ENCODE measurements around the gene RAB36.

The RAB36 gene

DNA sequence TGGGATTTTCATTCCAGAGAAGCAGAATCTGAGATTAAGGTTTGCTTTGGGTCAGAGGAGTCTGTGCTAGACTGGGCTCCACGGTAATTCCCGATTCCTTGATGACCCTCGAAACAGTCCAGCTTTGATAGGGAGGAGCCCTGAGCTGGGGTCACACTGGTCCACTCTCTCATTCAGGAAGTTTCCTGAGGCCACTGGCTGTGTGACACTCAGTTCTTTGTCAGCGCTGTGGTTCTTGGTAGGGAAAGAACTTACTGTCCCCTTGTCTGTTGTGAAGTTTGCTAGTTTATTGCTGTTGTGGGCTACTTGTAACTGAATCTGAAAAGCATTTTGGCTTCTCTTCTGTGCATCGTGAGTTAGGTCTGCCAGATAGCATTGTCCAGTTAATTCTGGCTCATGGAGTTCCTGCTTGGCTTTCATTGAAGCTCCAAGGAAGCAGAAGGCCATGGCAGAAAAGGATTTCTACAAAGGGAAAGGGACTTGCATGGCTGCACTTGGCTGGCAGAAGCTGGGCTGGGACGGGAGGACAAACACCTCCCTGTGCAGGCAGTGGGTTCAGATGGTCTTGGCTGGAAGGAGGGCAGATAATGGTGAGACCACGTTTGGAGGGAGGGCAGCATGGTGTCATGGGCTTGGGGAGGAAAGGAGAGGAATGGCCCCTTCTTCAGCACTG, 58.3 kb downstream of the RAB36 start:
- peaks cover 81% of the 10 kb centered on the region; the same call in 1 of the 2 replicates for H3K36me3 ChIP-seq (ENCODE audit: insufficient read depth, low read length)
- H4K20me1 ChIP-seq (ENCODE audit: insufficient read depth, low read length, poor library complexity, severe bottlenecking): peaks cover 89% of the 10 kb centered on the region
- no peak overlapping the region for H3K4me2 ChIP-seq (ENCODE audit: low read depth, low read length, poor library complexity, severe bottlenecking)
- no peaks in the 10 kb centered on the region for H3K4me1 ChIP-seq (ENCODE audit: insufficient read depth, low read length, poor library complexity, severe bottlenecking)
- TF ChIP-seq EZH2phosphoT487 (IDR thresholded peaks at IDR 0.05; ENCODE audit: borderline replicate concordance): no peak
- TF ChIP-seq, protein P1, sequence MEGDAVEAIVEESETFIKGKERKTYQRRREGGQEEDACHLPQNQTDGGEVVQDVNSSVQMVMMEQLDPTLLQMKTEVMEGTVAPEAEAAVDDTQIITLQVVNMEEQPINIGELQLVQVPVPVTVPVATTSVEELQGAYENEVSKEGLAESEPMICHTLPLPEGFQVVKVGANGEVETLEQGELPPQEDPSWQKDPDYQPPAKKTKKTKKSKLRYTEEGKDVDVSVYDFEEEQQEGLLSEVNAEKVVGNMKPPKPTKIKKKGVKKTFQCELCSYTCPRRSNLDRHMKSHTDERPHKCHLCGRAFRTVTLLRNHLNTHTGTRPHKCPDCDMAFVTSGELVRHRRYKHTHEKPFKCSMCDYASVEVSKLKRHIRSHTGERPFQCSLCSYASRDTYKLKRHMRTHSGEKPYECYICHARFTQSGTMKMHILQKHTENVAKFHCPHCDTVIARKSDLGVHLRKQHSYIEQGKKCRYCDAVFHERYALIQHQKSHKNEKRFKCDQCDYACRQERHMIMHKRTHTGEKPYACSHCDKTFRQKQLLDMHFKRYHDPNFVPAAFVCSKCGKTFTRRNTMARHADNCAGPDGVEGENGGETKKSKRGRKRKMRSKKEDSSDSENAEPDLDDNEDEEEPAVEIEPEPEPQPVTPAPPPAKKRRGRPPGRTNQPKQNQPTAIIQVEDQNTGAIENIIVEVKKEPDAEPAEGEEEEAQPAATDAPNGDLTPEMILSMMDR (conservative IDR thresholded peaks at IDR 0.05; ENCODE audit: low read length): no peak
- no peak overlapping the region for H2AFZ ChIP-seq (ENCODE audit: low read length)
- H3K27me3 ChIP-seq (ENCODE audit: insufficient read depth, low read length, poor library complexity, severe bottlenecking): no peaks in the 10 kb centered on the region
- H3K79me2 ChIP-seq (ENCODE audit: insufficient read depth, low read length): peaks cover 100% of the 10 kb centered on the region
- no peaks in the 10 kb centered on the region for H3K9me2 ChIP-seq (replicated peaks; ENCODE audit: low read depth, low read length)
- H3K9me3 ChIP-seq (ENCODE audit: insufficient read depth, low read depth, low read length): no peaks in the 10 kb centered on the region
- H3K4me3 ChIP-seq (ENCODE audit: low read length, poor library complexity, severe bottlenecking): no peak overlapping the region
- H3F3A ChIP-seq (ENCODE audit: low read depth): no peaks in the 10 kb centered on the region
- H3K9ac ChIP-seq (ENCODE audit: low read depth, low read length, poor library complexity, severe bottlenecking): no peak overlapping the region

DNA sequence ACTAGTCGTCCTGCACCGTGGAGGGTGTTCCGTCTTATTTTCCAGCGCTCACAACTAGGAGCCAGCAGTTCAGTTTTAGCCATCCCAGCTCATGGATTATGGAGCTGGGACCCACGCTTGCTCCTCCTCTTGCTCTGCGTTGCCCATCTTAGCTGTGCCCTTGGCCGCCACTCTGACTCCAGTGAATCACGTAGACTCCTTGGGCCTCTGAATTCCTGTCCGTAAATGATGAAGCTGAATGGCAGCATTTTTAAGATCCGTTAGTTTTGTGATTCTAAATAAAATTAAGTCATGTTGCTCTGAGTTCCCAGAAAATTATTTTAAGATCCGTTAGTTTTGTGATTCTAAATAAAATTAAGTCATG, 58.8 kb downstream of the RAB36 start:
- Histone ChIP-seq H4K20me1 (ENCODE audit: insufficient read depth, low read length, poor library complexity, severe bottlenecking) (peaks cover 84% of the 10 kb centered on the region), H3K9me2 (replicated peaks; ENCODE audit: low read depth, low read length) (no peaks in the 10 kb centered on the region), H3K4me2 (ENCODE audit: low read depth, low read length, poor library complexity, severe bottlenecking) (no peak overlapping the region), H3K36me3 (ENCODE audit: insufficient read depth, low read length) (peaks cover 81% of the 10 kb centered on the region; the same call in 1 of the 2 replicates), H3K4me1 (ENCODE audit: insufficient read depth, low read length, poor library complexity, severe bottlenecking) (no peaks in the 10 kb centered on the region), H3K9me3 (ENCODE audit: insufficient read depth, low read depth, low read length) (no peaks in the 10 kb centered on the region), H3K79me2 (ENCODE audit: insufficient read depth, low read length) (peaks cover 100% of the 10 kb centered on the region), H3K9ac (ENCODE audit: low read depth, low read length, poor library complexity, severe bottlenecking) (no peak overlapping the region), H3F3A (ENCODE audit: low read depth) (no peaks in the 10 kb centered on the region), H3K4me3 (ENCODE audit: low read length, poor library complexity, severe bottlenecking) (no peak overlapping the region), H3K27me3 (ENCODE audit: insufficient read depth, low read length, poor library complexity, severe bottlenecking) (no peaks in the 10 kb centered on the region), H2AFZ (ENCODE audit: low read length) (no peak overlapping the region)
- TF ChIP-seq, protein P1 (conservative IDR thresholded peaks at IDR 0.05; ENCODE audit: low read length): no peak
- no peak for TF ChIP-seq EZH2phosphoT487 (IDR thresholded peaks at IDR 0.05; ENCODE audit: borderline replicate concordance)

DNA sequence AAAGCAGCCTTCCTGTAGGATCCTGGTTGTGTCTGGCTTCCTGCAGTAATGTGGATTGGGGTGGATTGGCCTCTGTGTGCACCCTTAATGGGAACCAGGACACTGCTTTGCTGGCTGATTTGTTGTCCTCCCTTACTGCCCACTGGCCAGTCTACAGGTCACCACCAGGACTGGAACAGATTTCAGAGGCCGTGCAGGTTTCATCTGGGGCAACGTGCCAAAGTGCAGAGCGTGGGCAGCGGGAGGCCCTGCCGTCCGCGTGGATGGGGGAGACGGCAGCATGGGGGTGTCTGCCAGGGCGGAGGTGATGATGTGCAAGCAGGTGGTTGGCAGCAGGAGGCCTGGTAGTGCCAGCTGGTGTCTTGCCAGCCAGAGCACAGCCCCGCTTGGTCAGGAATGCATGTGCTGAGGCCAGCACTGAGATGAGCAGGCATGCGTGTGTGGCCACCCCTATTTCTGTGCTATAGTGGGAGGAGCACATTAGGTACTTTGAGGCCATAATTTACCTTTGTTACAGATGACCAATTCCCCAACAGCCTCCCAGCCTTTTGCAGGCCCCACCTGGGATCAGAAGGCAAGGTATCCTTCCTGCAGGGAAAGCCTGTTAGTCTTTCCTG, 59.4 kb downstream of the RAB36 start:
- Histone ChIP-seq H3K4me1 (ENCODE audit: insufficient read depth, low read length, poor library complexity, severe bottlenecking) (no peaks in the 10 kb centered on the region), H4K20me1 (ENCODE audit: insufficient read depth, low read length, poor library complexity, severe bottlenecking) (peaks cover 80% of the 10 kb centered on the region)

More for the DNA sequence above, 59.4 kb downstream of the RAB36 start:
- H3F3A ChIP-seq (ENCODE audit: low read depth): no peaks in the 10 kb centered on the region
- H3K9me3 ChIP-seq (ENCODE audit: insufficient read depth, low read depth, low read length): no peaks in the 10 kb centered on the region
- H3K27me3 ChIP-seq (ENCODE audit: insufficient read depth, low read length, poor library complexity, severe bottlenecking): no peaks in the 10 kb centered on the region
- H3K4me2 ChIP-seq (ENCODE audit: low read depth, low read length, poor library complexity, severe bottlenecking): no peak overlapping the region
- H3K9me2 ChIP-seq (replicated peaks; ENCODE audit: low read depth, low read length): no peaks in the 10 kb centered on the region
- no peak overlapping the region for H3K4me3 ChIP-seq (ENCODE audit: low read length, poor library complexity, severe bottlenecking)
- peaks cover 77% of the 10 kb centered on the region; the same call in 1 of the 2 replicates for H3K36me3 ChIP-seq (ENCODE audit: insufficient read depth, low read length)
- no peak overlapping the region for H2AFZ ChIP-seq (ENCODE audit: low read length)
- TF ChIP-seq EZH2phosphoT487 (IDR thresholded peaks at IDR 0.05; ENCODE audit: borderline replicate concordance): no peak
- TF ChIP-seq, protein P1 (conservative IDR thresholded peaks at IDR 0.05; ENCODE audit: low read length): no peak
- H3K9ac ChIP-seq (ENCODE audit: low read depth, low read length, poor library complexity, severe bottlenecking): no peak overlapping the region
- H3K79me2 ChIP-seq (ENCODE audit: insufficient read depth, low read length): peaks cover 100% of the 10 kb centered on the region
